H1 (cell line): ENCODE measurements around the gene STYXL1. TPM values are rescaled to one million over a fixed set of nuclear protein-coding genes. Genes with fewer than 3 reads are reported as not detected.

Experiments used
- CTCF ChIA-PET: fragments of 300-600 bp; sonication (Branson Sonifier 250); formaldehyde crosslinking; loops from one replicate; lab custom pipeline; 2021; ENCODE audit not compliant: partially characterized antibody; lab: Charles Lee
- POLR2A ChIA-PET: fragments of 300-600 bp; sonication (Branson Sonifier 250); formaldehyde crosslinking; loops from one replicate; lab custom pipeline; 2021; ENCODE audit warnings: inconsistent platforms; ENCODE audit not compliant: partially characterized antibody; lab: Charles Lee
- DNase-seq, 2 experiments: peaks; one replicate each; pipeline versions ENCODE4 v3.0.0 to v3.0.0-alpha.2; 2010 to 2022; ENCODE audit warnings: low spot score in 2 of 2, low read depth in 1 of 2, mixed read lengths in 1 of 2
- FAIRE-seq: peaks from 2 replicates; lab custom pipeline; 2011; peaks lifted over from hg19 to GRCh38; lab: Jason Lieb, UNC
- H2AFZ ChIP-seq: 2 replicates; pipeline ENCODE4 v1.8.1; 2012; ENCODE audit warnings: low read length, inconsistent platforms
- H2AK5ac ChIP-seq: 2 replicates; pipeline ENCODE4 v1.6.1; 2013; ENCODE audit warnings: low read depth, low read length
- H2BK120ac ChIP-seq: replicated peaks from 2 replicates; pipeline ENCODE3; 2013; ENCODE audit warnings: low read depth, low read length, inconsistent platforms
- H2BK12ac ChIP-seq: 2 replicates; pipeline ENCODE4 v1.6.1; 2013; ENCODE audit warnings: low read depth, low read length
- H2BK15ac ChIP-seq: 2 replicates; pipeline ENCODE4 v1.6.1; 2013; ENCODE audit warnings: low read length
- H2BK20ac ChIP-seq: 2 replicates; pipeline ENCODE4 v1.6.1; 2013; ENCODE audit warnings: low read length
- H2BK5ac ChIP-seq: 2 replicates; pipeline ENCODE4 v1.6.1; 2013; ENCODE audit warnings: low read depth, low read length
- H3K14ac ChIP-seq: 2 replicates; pipeline ENCODE4 v1.6.1; 2013; ENCODE audit warnings: inconsistent platforms; ENCODE audit not compliant: insufficient read length
- H3K18ac ChIP-seq: 2 replicates; pipeline ENCODE4 v1.6.1; 2013; ENCODE audit warnings: low read length; ENCODE audit errors: extremely low read depth
- H3K23ac ChIP-seq: 2 replicates; pipeline ENCODE4 v1.6.1; 2013; ENCODE audit warnings: inconsistent platforms; ENCODE audit not compliant: insufficient read length
- H3K23me2 ChIP-seq: 2 replicates; pipeline ENCODE4 v1.6.1; 2013; ENCODE audit warnings: low read depth, low read length
- H3K27ac ChIP-seq: 2 replicates; pipeline ENCODE4 v1.6.1; 2011; ENCODE audit warnings: low read depth, low read length, inconsistent platforms
- H3K27me3 ChIP-seq, 4 experiments: replicated peaks in 1 of 4; 1 replicate in 1 of 4; 2 replicates in 3 of 4; pipeline versions ENCODE4 v1.6.1 to v1.8.1; 2011 to 2013; ENCODE audit warnings: low read length in 3 of 4, mild to moderate bottlenecking in 3 of 4, inconsistent platforms in 2 of 4, mixed read lengths in 2 of 4, moderate library complexity in 1 of 4; ENCODE audit not compliant: control insufficient read depth in 3 of 4, insufficient read depth in 3 of 4; ENCODE audit errors: extremely low read depth in 1 of 4
- H3K36me3 ChIP-seq, 4 experiments: 2 replicates each; pipeline versions ENCODE4 v1.6.1 to v1.8.1; 2011 to 2013; ENCODE audit warnings: mild to moderate bottlenecking in 4 of 4, low read length in 3 of 4, moderate library complexity in 2 of 4, control low read depth in 1 of 4, inconsistent platforms in 1 of 4; ENCODE audit not compliant: insufficient read depth in 4 of 4, control insufficient read depth in 2 of 4
- H3K4ac ChIP-seq: replicated peaks from 2 replicates; pipeline ENCODE3; 2013; ENCODE audit warnings: low read length, low read depth, mixed read lengths, inconsistent platforms; ENCODE audit not compliant: insufficient read length
- H3K4me1 ChIP-seq, 4 experiments: replicated peaks in 1 of 4; 1 replicate in 1 of 4; 2 replicates in 3 of 4; pipeline versions ENCODE4 v1.6.1 to v1.8.1; 2011 to 2013; ENCODE audit warnings: low read length in 3 of 4, inconsistent platforms in 2 of 4, mixed read lengths in 1 of 4; ENCODE audit not compliant: insufficient read depth in 4 of 4, control insufficient read depth in 3 of 4
- H3K4me2 ChIP-seq, 2 experiments: 2 replicates each; pipeline versions ENCODE4 v1.6.1 to v1.8.1; 2011 to 2013; ENCODE audit warnings: low read depth in 2 of 2, low read length in 2 of 2, control low read depth in 1 of 2, inconsistent platforms in 1 of 2, mild to moderate bottlenecking in 1 of 2; ENCODE audit not compliant: insufficient read depth in 1 of 2
- H3K4me3 ChIP-seq, 4 experiments: fragments of 200-600, 300-600 bp in 1 of 4; sonication (generic), shearing (Covaris generic), sonication (Bioruptor Twin) in 1 of 4; 2 replicates each; pipeline versions ENCODE4 v1.5.1 to v1.8.1; 2011 to 2016; ENCODE audit warnings: low read length in 4 of 4, low read depth in 3 of 4, control low read depth in 2 of 4, inconsistent platforms in 2 of 4, mild to moderate bottlenecking in 2 of 4, mixed read lengths in 1 of 4, moderate library complexity in 1 of 4; ENCODE audit not compliant: insufficient read depth in 2 of 4; ENCODE audit errors: extremely low read depth in 1 of 4
- H3K56ac ChIP-seq: replicated peaks from 2 replicates; pipeline ENCODE3; 2013; ENCODE audit warnings: low read depth, mild to moderate bottlenecking, mixed read lengths, low read length, inconsistent platforms; ENCODE audit not compliant: insufficient read length
- H3K79me1 ChIP-seq: 2 replicates; pipeline ENCODE4 v1.6.1; 2013; ENCODE audit warnings: low read depth, low read length, control low read depth
- H3K79me2 ChIP-seq, 2 experiments: 2 replicates each; pipeline versions ENCODE4 v1.6.1 to v1.8.1; 2012 to 2013; ENCODE audit warnings: low read length in 2 of 2, mild to moderate bottlenecking in 2 of 2, inconsistent platforms in 1 of 2; ENCODE audit not compliant: insufficient read depth in 2 of 2, control insufficient read depth in 1 of 2
- H3K9ac ChIP-seq, 4 experiments: replicated peaks in 1 of 4; 1 replicate in 1 of 4; 2 replicates in 3 of 4; pipeline versions ENCODE4 v1.6.1 to v1.8.1; 2011 to 2013; ENCODE audit warnings: low read depth in 3 of 4, low read length in 3 of 4, control low read depth in 2 of 4, mild to moderate bottlenecking in 2 of 4, moderate library complexity in 2 of 4, inconsistent platforms in 1 of 4; ENCODE audit errors: extremely low read depth in 1 of 4
- H3K9me3 ChIP-seq, 2 experiments: 2 replicates each; pipeline versions ENCODE4 v1.6.1 to v1.8.1; 2012 to 2013; ENCODE audit warnings: mild to moderate bottlenecking in 2 of 2, moderate library complexity in 2 of 2, control low read depth in 1 of 2, inconsistent platforms in 1 of 2, low read depth in 1 of 2, low read length in 1 of 2, mixed read lengths in 1 of 2; ENCODE audit not compliant: insufficient read depth in 2 of 2
- H4K20me1 ChIP-seq, 2 experiments: replicated peaks in 1 of 2; 2 replicates each; pipeline versions ENCODE3 to v1.8.1; 2011 to 2013; ENCODE audit warnings: inconsistent platforms in 2 of 2, low read length in 2 of 2, mild to moderate bottlenecking in 1 of 2; ENCODE audit not compliant: insufficient read depth in 2 of 2, control insufficient read depth in 1 of 2
- H4K5ac ChIP-seq: 2 replicates; pipeline ENCODE4 v1.6.1; 2013; ENCODE audit warnings: low read length, low read depth, mixed read lengths, inconsistent platforms; ENCODE audit not compliant: insufficient read length
- H4K8ac ChIP-seq: 2 replicates; pipeline ENCODE4 v1.8.0; 2013; ENCODE audit warnings: mild to moderate bottlenecking, moderate library complexity, low read length, inconsistent platforms; ENCODE audit not compliant: insufficient read depth; ENCODE audit errors: extremely low read depth
- H4K91ac ChIP-seq: replicated peaks from 2 replicates; pipeline ENCODE3; 2013; ENCODE audit warnings: low read length, mixed read lengths, inconsistent platforms; ENCODE audit not compliant: insufficient read length
- FOSL1 ChIP-seq: IDR thresholded peaks from 2 replicates; pipeline ENCODE4 v1.6.1; 2011; ENCODE audit warnings: mild to moderate bottlenecking, low read depth, low read length, moderate library complexity; ENCODE audit not compliant: insufficient read depth
- HDAC6 ChIP-seq: IDR thresholded peaks from one replicate; pipeline ENCODE4 v1.7.1; 2012; ENCODE audit warnings: low read depth, mild to moderate bottlenecking, inconsistent platforms, low read length, moderate library complexity
- POU5F1 ChIP-seq: IDR thresholded peaks from 2 replicates; pipeline ENCODE4 v1.6.1; 2011; ENCODE audit warnings: low read depth, mild to moderate bottlenecking, low read length, moderate library complexity
- RXRA ChIP-seq: IDR thresholded peaks from 2 replicates; pipeline ENCODE4 v1.6.1; 2011; ENCODE audit warnings: low read depth, mild to moderate bottlenecking, low read length, moderate library complexity; ENCODE audit not compliant: insufficient read depth
- SIRT6 ChIP-seq: IDR thresholded peaks from one replicate; pipeline ENCODE4 v1.7.1; 2012; ENCODE audit warnings: low read length, inconsistent platforms
- WGBS, 2 experiments: shearing (Covaris generic) in 1 of 2; methylation state at CpG; one replicate each; pipeline versions ENCODE4 v1.1.6 to v1.1.7; 2013 to 2015; ENCODE audit warnings: low lambda C conversion rate in 2 of 2, mixed read lengths in 2 of 2, inconsistent platforms in 1 of 2, low coverage in 1 of 2, missing lambda C conversion rate in 1 of 2; ENCODE audit not compliant: insufficient replicate concordance in 2 of 2, insufficient coverage in 1 of 2, insufficient read length in 1 of 2; ENCODE audit errors: extremely low coverage in 1 of 2, missing lambda C conversion rate in 1 of 2; 5-methylcytosine and 5-hydroxymethylcytosine counted together
- polyA plus RNA-seq, 7 experiments: library from polyadenylated mRNA; depleted of rRNA in 3 of 7; stranded (reverse) in 5 of 7; unstranded in 2 of 7; fragments of >200 nt in 5 of 7; fragments of 200-250 nt in 2 of 7; gene quantifications; 1 replicate in 5 of 7; 2 replicates in 1 of 7; 4 replicates in 1 of 7; pipeline versions ENCODE4 v1.2.1 to v1.2.3, GENCODE V29; 2011 to 2013; ENCODE audit warnings: missing spikeins in 2 of 7, mixed read lengths in 2 of 7
- total RNA-seq: library from RNA; stranded (reverse); fragmentation: NEBNext Ultra II Directional; extraction: Animal tissue kit (Norgen Biotek cat#: 25700); gene quantifications from 2 replicates; pipeline ENCODE4 v1.2.1, GENCODE V29; 2021

The STYXL1 gene
- total and polyA plus RNA-seq, 2 of the 8 experiments (the other 6 are each of a cell fraction or from before 2014, with no cell fraction given), result 32.3 to 53.9 TPM

DNA sequence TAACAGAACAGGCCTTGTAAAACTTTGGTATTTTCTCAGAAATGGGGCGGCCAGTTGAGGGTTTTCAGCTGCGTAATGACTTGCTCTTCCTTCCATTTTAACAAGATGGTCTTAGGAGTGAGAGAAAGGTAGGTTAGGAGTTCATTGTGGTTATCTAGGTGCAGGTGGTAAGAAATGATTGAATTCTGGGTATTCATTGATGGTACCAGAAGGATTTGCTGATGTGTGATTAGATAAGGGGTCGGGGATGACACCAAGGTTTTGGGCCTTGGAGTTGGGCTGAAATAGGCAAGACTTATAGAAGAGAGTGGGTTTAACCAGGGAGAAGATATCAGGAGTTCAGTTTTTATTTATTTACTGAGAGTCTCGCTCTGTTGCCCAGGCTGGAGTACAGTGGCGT is 2.7 kb upstream of the STYXL1 start:
- H4K91ac ChIP-seq, result no peak overlapping the region
- no peaks in the 10 kb centered on the region for H3K27me3 ChIP-seq
- peaks cover 10% of the 10 kb centered on the region for H3K79me1 ChIP-seq
- H2BK12ac ChIP-seq, result no peak overlapping the region
- H3K79me2 ChIP-seq, result peaks cover 11 to 87% of the 10 kb centered on the region in 2 experiments
- no peak overlapping the region for H3K18ac ChIP-seq
- H3K9ac ChIP-seq, result no peak overlapping the region
- no peak for FAIRE-seq
- WGBS, 2 experiments, result 96% methylated on average over 5 of the region's 5 CpGs; no CpG with 5 or more reads in 1 of the 2 experiments
- peaks cover 4% of the 10 kb centered on the region for H3K23me2 ChIP-seq
- no peak overlapping the region for H3K4ac ChIP-seq
- H3K14ac ChIP-seq, result no peak overlapping the region
- H3K56ac ChIP-seq, result no peak overlapping the region
- H4K8ac ChIP-seq, result no peak overlapping the region
- H2BK120ac ChIP-seq, result no peak overlapping the region
- peaks cover 0 to 4% (median 3%) of the 10 kb centered on the region in 4 experiments; a peak in 6 of 7 replicates for H3K4me1 ChIP-seq
- peaks cover 2 to 24% (median 6%) of the 10 kb centered on the region in 4 experiments; a peak in 6 of 8 replicates for H3K36me3 ChIP-seq
- H4K20me1 ChIP-seq, result peaks cover 13 to 26% of the 10 kb centered on the region in 2 experiments
- no peak for DNase-seq
- POLR2A ChIA-PET, result interaction anchor here (0.9 to 15.6 kb wide), 6 partner anchors 9 to 272 kb away, joined by 3 to 127 read pairs (median 4); no protein-coding TSS in a partner anchor
- H2BK5ac ChIP-seq, result no peak overlapping the region
- TF ChIP-seq FOSL1 (no peak), SIRT6 (no peak), POU5F1 (no peak), RXRA (no peak), HDAC6 (no peak)
- no peak overlapping the region for H3K4me3 ChIP-seq
- H2BK20ac ChIP-seq, result no peak overlapping the region
- CTCF ChIA-PET, result interaction anchor here (1.1 to 1.2 kb wide), 2 partner anchors 81 to 212 kb away, joined by 4 read pairs; no protein-coding TSS in a partner anchor
- no peak overlapping the region for H4K5ac ChIP-seq
- H3K4me2 ChIP-seq, result no peak overlapping the region
- H3K9me3 ChIP-seq, result no peaks in the 10 kb centered on the region
- no peak overlapping the region for H3K23ac ChIP-seq
- no peak overlapping the region for H3K27ac ChIP-seq
- H2AK5ac ChIP-seq, result no peak overlapping the region
- H2BK15ac ChIP-seq, result no peak overlapping the region; the same call in 1 of the 2 replicates
- no peak overlapping the region for H2AFZ ChIP-seq
